Keratinocyte (primary cell): ENCODE data around the gene PRKCH. TPM values are rescaled to one million over a fixed set of nuclear protein-coding genes. Genes with fewer than 3 reads are reported as not detected.

Experiments used
- DNase-seq: peaks from one replicate; pipeline ENCODE4 v3.0.0-alpha.2; 2011; ENCODE audit warnings: low read depth, missing footprints, low spot score
- FAIRE-seq: peaks from 2 replicates; lab custom pipeline; 2011; peaks lifted over from hg19 to GRCh38; lab: Jason Lieb, UNC
- H2AFZ ChIP-seq: 2 replicates; pipeline ENCODE4 v1.6.0; 2012; ENCODE audit warnings: low read length, control low read depth, inconsistent platforms; ENCODE audit not compliant: control insufficient read depth
- H3K27ac ChIP-seq: 2 replicates; pipeline ENCODE4 v1.5.1; 2011; ENCODE audit warnings: low read length; ENCODE audit not compliant: control insufficient read depth, insufficient read depth
- H3K27me3 ChIP-seq: 3 replicates; pipeline ENCODE4 v1.6.0; 2011; ENCODE audit warnings: low read length; ENCODE audit not compliant: control insufficient read depth, insufficient read depth; ENCODE audit errors: extremely low read depth
- H3K36me3 ChIP-seq, 2 experiments: 2 replicates in 1 of 2; 3 replicates in 1 of 2; pipeline ENCODE4 v1.5.1; 2011; ENCODE audit warnings: low read length in 2 of 2, mild to moderate bottlenecking in 1 of 2; ENCODE audit not compliant: control insufficient read depth in 2 of 2, insufficient read depth in 2 of 2; ENCODE audit errors: extremely low read depth in 1 of 2
- H3K4me1 ChIP-seq: 3 replicates; pipeline ENCODE4 v1.5.1; 2011; ENCODE audit warnings: low read length; ENCODE audit not compliant: control insufficient read depth, insufficient read depth; ENCODE audit errors: extremely low read depth
- H3K4me2 ChIP-seq: 3 replicates; pipeline ENCODE4 v1.6.0; 2011; ENCODE audit warnings: low read depth, low read length; ENCODE audit not compliant: control insufficient read depth, insufficient read depth; ENCODE audit errors: extremely low read depth
- H3K4me3 ChIP-seq, 3 experiments: fragments of 200-600 bp in 1 of 3; sonication (generic) in 1 of 3; 2 replicates in 2 of 3; 3 replicates in 1 of 3; pipeline ENCODE4 v1.5.1; 2011 to 2016; ENCODE audit warnings: low read length in 3 of 3, mild to moderate bottlenecking in 3 of 3, control low read depth in 2 of 3, inconsistent platforms in 1 of 3, low read depth in 1 of 3, mixed read lengths in 1 of 3, mixed run types in 1 of 3, moderate library complexity in 1 of 3; ENCODE audit not compliant: control insufficient read depth in 2 of 3, insufficient read depth in 2 of 3; ENCODE audit errors: extremely low read depth in 1 of 3
- H3K79me2 ChIP-seq: 2 replicates; pipeline ENCODE4 v1.6.0; 2012; ENCODE audit warnings: low read length; ENCODE audit not compliant: control insufficient read depth, insufficient read depth
- H3K9ac ChIP-seq: 3 replicates; pipeline ENCODE4 v1.6.0; 2011; ENCODE audit warnings: low read length; ENCODE audit not compliant: control insufficient read depth, insufficient read depth; ENCODE audit errors: extremely low read depth
- H3K9me1 ChIP-seq: 3 replicates; pipeline ENCODE4 v1.6.0; 2011; ENCODE audit warnings: low read length; ENCODE audit not compliant: control insufficient read depth, insufficient read depth; ENCODE audit errors: extremely low read depth
- H3K9me3 ChIP-seq: 2 replicates; pipeline ENCODE4 v1.5.1; 2012; ENCODE audit warnings: low read depth, low read length; ENCODE audit not compliant: control insufficient read depth
- H4K20me1 ChIP-seq: 3 replicates; pipeline ENCODE4 v1.6.0; 2011; ENCODE audit warnings: low read length; ENCODE audit not compliant: control insufficient read depth, insufficient read depth; ENCODE audit errors: extremely low read depth
- CTCF ChIP-seq, 3 experiments: IDR thresholded peaks in 1 of 3; conservative IDR thresholded peaks in 1 of 3; optimal IDR thresholded peaks in 1 of 3; 2 replicates in 2 of 3; 3 replicates in 1 of 3; pipeline versions ENCODE3 to v1.5.1; 2011; ENCODE audit warnings: low read length in 3 of 3, mild to moderate bottlenecking in 3 of 3, moderate library complexity in 2 of 3, control low read depth in 1 of 3, inconsistent platforms in 1 of 3; ENCODE audit not compliant: insufficient read depth in 2 of 3; ENCODE audit errors: extremely low read depth in 1 of 3
- EZH2 ChIP-seq: IDR thresholded peaks from one replicate; pipeline ENCODE4 v1.6.1; 2012; ENCODE audit warnings: inconsistent platforms, mild to moderate bottlenecking, low read length, moderate library complexity
- dilution Hi-C: fragments of 300-500 bp; cut with MboI; formaldehyde crosslinking; loops from one replicate; pipeline ENCODE4 v1.7.0; 2020; ENCODE audit warnings: low sequenced_read_pairs; ENCODE audit not compliant: extremely low pct_ligation_motif_present
- polyA plus RNA-seq, 5 experiments: library from polyadenylated mRNA; depleted of rRNA in 3 of 5; stranded (reverse) in 3 of 5; stranded (forward) in 1 of 5; unstranded in 1 of 5; fragments of >200 nt; gene quantifications; 1 replicate in 1 of 5; 2 replicates in 3 of 5; 3 replicates in 1 of 5; pipeline versions ENCODE4 v1.2.1 to v1.2.3, GENCODE V29; 2011 to 2012; ENCODE audit warnings: missing spikeins in 2 of 5, low read depth in 1 of 5, low replicate concordance in 1 of 5

PRKCH gene
- polyA plus RNA-seq, 1 donor (not counting 4 experiments of a cell fraction or from before 2014, with no cell fraction given), result 13.7 TPM

- H3K79me2 ChIP-seq, result no peaks in the 10 kb centered on the region
- H3K4me2 ChIP-seq, result no peak overlapping the region
- no peaks in the 10 kb centered on the region for H4K20me1 ChIP-seq
- no peaks in the 10 kb centered on the region for H3K27me3 ChIP-seq
- no peak overlapping the region for H3K27ac ChIP-seq
- peaks cover 17% of the 10 kb centered on the region for H3K4me1 ChIP-seq
- TF ChIP-seq EZH2 (no peak), CTCF (optimal IDR thresholded peaks at IDR 0.05 in 1 of 3, IDR thresholded peaks at IDR 0.05 in 1 of 3, conservative IDR thresholded peaks at IDR 0.05 in 1 of 3; ENCODE audit: extremely low read depth in 1 of 3, insufficient read depth in 2 of 3, low read length in 3 of 3) (no peak)
- H3K9me1 ChIP-seq, result no peaks in the 10 kb centered on the region
- H3K36me3 ChIP-seq, result no peaks in the 10 kb centered on the region
- DNase-seq (no peak), FAIRE-seq (peak; percentile 5)
- H3K9me3 ChIP-seq, result no peaks in the 10 kb centered on the region
- H2AFZ ChIP-seq, result no peak overlapping the region
- H3K4me3 ChIP-seq, result no peak overlapping the region
- no peak overlapping the region for H3K9ac ChIP-seq
- dilution Hi-C loops, result no loop called here
Measured at GRCh38 chr14:61429316-61429715, 107.9 kb downstream of the PRKCH start.

- H3K27ac ChIP-seq, result no peak overlapping the region
- FAIRE-seq (no peak), DNase-seq (no peak)
- no peaks in the 10 kb centered on the region for H3K79me2 ChIP-seq
- no peak overlapping the region for H3K4me2 ChIP-seq
- no peak for TF ChIP-seq CTCF (optimal IDR thresholded peaks at IDR 0.05 in 1 of 3, IDR thresholded peaks at IDR 0.05 in 1 of 3, conservative IDR thresholded peaks at IDR 0.05 in 1 of 3; ENCODE audit: extremely low read depth in 1 of 3, insufficient read depth in 2 of 3, low read length in 3 of 3)
- no peak for TF ChIP-seq EZH2
- no peak overlapping the region for H2AFZ ChIP-seq
- peaks cover 17% of the 10 kb centered on the region for H3K4me1 ChIP-seq
- H3K9me3 ChIP-seq, result no peaks in the 10 kb centered on the region
- H3K9me1 ChIP-seq, result no peaks in the 10 kb centered on the region
- dilution Hi-C loops, result no loop called here
- H4K20me1 ChIP-seq, result no peaks in the 10 kb centered on the region
- no peak overlapping the region for H3K4me3 ChIP-seq
- H3K36me3 ChIP-seq, result no peaks in the 10 kb centered on the region
- H3K27me3 ChIP-seq, result no peaks in the 10 kb centered on the region
- H3K9ac ChIP-seq, result no peak overlapping the region
Measured at GRCh38 chr14:61430066-61430757, 108.8 kb downstream of the PRKCH start.
